ENCODE results near the gene ZNF548.

ZNF548 gene

GRCh38 chr19:57398868-57399267 lies 9.2 kb downstream of the ZNF548 start:
- DNase-seq: no peak

GRCh38 chr19:57403737-57404563 lies 14.3 kb downstream of the ZNF548 start:
- DNase-seq: no peak

- DNase-seq: peak; percentile 28
Observed at GRCh38 chr19:57406516-57407123, 17.0 kb downstream of the ZNF548 start.

GRCh38 chr19:57410877-57411671 lies 21.4 kb downstream of the ZNF548 start, which contains the start of gene ZNF17:
Gene ZNF17 (plus strand): TSS chr19:57411161. CDS start chr19:57413616, 2,455 bp downstream.
- peak; percentile 92 for DNase-seq

GRCh38 chr19:57419439-57419838 lies 29.8 kb downstream of the ZNF548 start:
- DNase-seq: no peak

GRCh38 chr19:57421037-57421436 lies 31.4 kb downstream of the ZNF548 start:
- no peak for DNase-seq

- no peak for DNase-seq
Observed at GRCh38 chr19:57434386-57435061, 44.9 kb downstream of the ZNF548 start.

GRCh38 chr19:57435062-57435978 lies 45.7 kb downstream of the ZNF548 start, which contains the start of gene ZNF749:
Gene ZNF749 (plus strand): TSS chr19:57435325. CDS start chr19:57435579, 254 bp downstream.
- DNase-seq: peak; percentile 98

- no peak for DNase-seq
Observed at GRCh38 chr19:57436417-57436816, 46.8 kb downstream of the ZNF548 start.

- DNase-seq: no peak
Observed at GRCh38 chr19:57437931-57438330, 48.3 kb downstream of the ZNF548 start.

- no peak for DNase-seq
Observed at GRCh38 chr19:57438925-57439324, 49.3 kb downstream of the ZNF548 start.

GRCh38 chr19:57441979-57442752 lies 52.5 kb downstream of the ZNF548 start:
- no peak for DNase-seq

GRCh38 chr19:57443121-57443696 lies 53.6 kb downstream of the ZNF548 start:
- DNase-seq: no peak

GRCh38 chr19:57452307-57452706 lies 62.7 kb downstream of the ZNF548 start:
- no peak for DNase-seq
